ENCODE data around the gene MED22.

Gene MED22

DNA sequence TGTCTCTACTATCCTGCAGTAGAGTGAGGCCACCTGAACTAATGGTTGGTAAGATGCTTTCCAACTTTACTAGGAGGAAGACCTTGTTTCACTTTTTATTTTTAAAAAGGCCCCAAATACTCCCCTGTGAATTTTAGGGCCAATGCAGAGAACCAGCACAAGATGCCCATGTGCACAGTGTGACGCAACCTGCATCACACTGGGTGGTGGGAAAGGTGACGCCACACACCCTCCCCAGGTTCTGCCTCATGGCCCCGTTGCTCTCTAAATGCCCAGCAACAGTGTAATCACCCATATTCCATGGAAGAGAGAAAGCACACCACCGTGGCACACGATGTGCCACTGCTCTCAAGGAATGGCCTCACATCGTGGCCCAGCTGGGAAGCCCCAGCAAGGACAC is 21.5 kb upstream of the MED22 start:
- peaks cover 6% of the 10 kb centered on the region; the same call in 1 of the 2 replicates for H3K36me3 ChIP-seq (ENCODE audit: low read length)

DNA sequence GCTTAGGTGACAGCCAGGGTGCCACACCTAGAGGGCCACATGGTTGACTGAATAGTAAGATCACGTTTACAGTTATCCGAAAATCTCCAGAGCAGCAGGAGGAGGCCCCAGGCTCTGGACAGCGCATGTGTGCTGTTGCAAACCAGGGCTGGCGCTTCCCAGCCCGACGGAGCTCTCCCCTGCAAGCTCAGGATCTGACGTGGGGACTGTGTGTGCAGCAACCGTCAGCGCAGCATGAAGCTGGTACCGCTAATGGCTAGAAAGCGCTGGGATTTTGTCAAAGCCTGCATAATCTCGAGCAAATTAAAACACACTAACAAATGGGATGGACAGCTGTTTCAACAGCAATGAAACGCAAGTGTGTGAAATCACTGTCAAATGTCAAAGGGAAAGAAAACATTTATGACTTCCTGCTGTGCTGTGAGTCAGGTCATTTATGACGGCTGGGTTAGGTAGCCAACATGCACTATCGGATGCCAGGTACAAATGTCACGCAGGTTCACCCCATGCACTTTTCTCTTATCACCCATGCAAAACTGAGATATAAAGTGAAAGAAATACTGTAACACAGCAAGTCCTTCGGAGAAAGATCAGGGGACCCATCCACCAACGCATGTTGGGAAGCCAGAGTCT is 20.4 kb upstream of the MED22 start:
- Histone ChIP-seq H3K4me2 (ENCODE audit: low read depth, low read length, poor library complexity, severe bottlenecking) (no peak overlapping the region), H3F3A (ENCODE audit: insufficient read depth) (no peaks in the 10 kb centered on the region), H3K27me3 (ENCODE audit: low read length) (no peaks in the 10 kb centered on the region), H3K79me2 (ENCODE audit: insufficient read depth, low read length) (peaks cover 65% of the 10 kb centered on the region), H3K9ac (ENCODE audit: low read length) (no peak overlapping the region), H3K36me3 (ENCODE audit: low read length) (peaks cover 6% of the 10 kb centered on the region; the same call in 1 of the 2 replicates), H2AFZ (ENCODE audit: low read depth, low read length, severe bottlenecking) (no peak overlapping the region), H3K4me3 (ENCODE audit: insufficient read depth, low read length, poor library complexity, severe bottlenecking) (no peak overlapping the region), H3K9me2 (replicated peaks; ENCODE audit: insufficient read depth, low read length) (no peaks in the 10 kb centered on the region), H3K27ac (ENCODE audit: low read depth, low read length) (no peak overlapping the region), H3K9me3 (ENCODE audit: insufficient read depth, low read length) (no peaks in the 10 kb centered on the region), H4K20me1 (ENCODE audit: low read depth, low read length) (no peaks in the 10 kb centered on the region; the same call in 1 of the 2 replicates)
- no peak for TF ChIP-seq EZH2phosphoT487 (conservative IDR thresholded peaks at IDR 0.05; ENCODE audit: low read length)
- TF ChIP-seq, protein P1, sequence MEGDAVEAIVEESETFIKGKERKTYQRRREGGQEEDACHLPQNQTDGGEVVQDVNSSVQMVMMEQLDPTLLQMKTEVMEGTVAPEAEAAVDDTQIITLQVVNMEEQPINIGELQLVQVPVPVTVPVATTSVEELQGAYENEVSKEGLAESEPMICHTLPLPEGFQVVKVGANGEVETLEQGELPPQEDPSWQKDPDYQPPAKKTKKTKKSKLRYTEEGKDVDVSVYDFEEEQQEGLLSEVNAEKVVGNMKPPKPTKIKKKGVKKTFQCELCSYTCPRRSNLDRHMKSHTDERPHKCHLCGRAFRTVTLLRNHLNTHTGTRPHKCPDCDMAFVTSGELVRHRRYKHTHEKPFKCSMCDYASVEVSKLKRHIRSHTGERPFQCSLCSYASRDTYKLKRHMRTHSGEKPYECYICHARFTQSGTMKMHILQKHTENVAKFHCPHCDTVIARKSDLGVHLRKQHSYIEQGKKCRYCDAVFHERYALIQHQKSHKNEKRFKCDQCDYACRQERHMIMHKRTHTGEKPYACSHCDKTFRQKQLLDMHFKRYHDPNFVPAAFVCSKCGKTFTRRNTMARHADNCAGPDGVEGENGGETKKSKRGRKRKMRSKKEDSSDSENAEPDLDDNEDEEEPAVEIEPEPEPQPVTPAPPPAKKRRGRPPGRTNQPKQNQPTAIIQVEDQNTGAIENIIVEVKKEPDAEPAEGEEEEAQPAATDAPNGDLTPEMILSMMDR (IDR thresholded peaks at IDR 0.05; ENCODE audit: insufficient read depth, low read length, poor library complexity, severe bottlenecking) = no peak

More for the DNA sequence above, 21.5 kb upstream of the MED22 start:
- Histone ChIP-seq H3K4me2 (ENCODE audit: low read depth, low read length, poor library complexity, severe bottlenecking) (no peak overlapping the region), H4K20me1 (ENCODE audit: low read depth, low read length) (no peaks in the 10 kb centered on the region; the same call in 1 of the 2 replicates), H3F3A (ENCODE audit: insufficient read depth) (no peaks in the 10 kb centered on the region), H3K27ac (ENCODE audit: low read depth, low read length) (no peak overlapping the region), H2AFZ (ENCODE audit: low read depth, low read length, severe bottlenecking) (no peak overlapping the region), H3K9ac (ENCODE audit: low read length) (no peak overlapping the region), H3K9me3 (ENCODE audit: insufficient read depth, low read length) (no peaks in the 10 kb centered on the region), H3K9me2 (replicated peaks; ENCODE audit: insufficient read depth, low read length) (no peaks in the 10 kb centered on the region), H3K79me2 (ENCODE audit: insufficient read depth, low read length) (peaks cover 74% of the 10 kb centered on the region), H3K4me3 (ENCODE audit: insufficient read depth, low read length, poor library complexity, severe bottlenecking) (no peak overlapping the region), H3K27me3 (ENCODE audit: low read length) (no peaks in the 10 kb centered on the region)
- TF ChIP-seq, protein P1 (IDR thresholded peaks at IDR 0.05; ENCODE audit: insufficient read depth, low read length, poor library complexity, severe bottlenecking) = no peak
- TF ChIP-seq EZH2phosphoT487 (conservative IDR thresholded peaks at IDR 0.05; ENCODE audit: low read length) = no peak

DNA sequence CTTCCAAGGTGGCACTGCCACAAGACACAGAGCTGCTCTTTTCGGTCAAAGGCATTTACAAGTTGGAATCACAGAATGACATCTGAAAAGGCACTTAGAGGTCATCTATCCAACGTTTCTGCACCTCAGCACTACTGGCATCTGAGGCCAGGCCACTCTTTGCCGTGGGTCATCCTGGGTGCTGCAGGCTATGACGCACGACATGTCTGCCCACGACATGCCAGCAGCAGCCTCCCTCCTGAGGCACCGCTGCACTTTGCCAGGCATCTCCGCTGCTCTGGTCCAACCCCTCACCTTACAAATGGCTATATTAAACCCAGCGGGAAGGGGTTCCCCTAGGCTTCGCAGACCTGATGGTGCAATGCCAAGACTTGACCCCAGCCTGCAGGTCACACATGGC is 19.8 kb upstream of the MED22 start:
- no peaks in the 10 kb centered on the region for H3F3A ChIP-seq (ENCODE audit: insufficient read depth)
- H3K9ac ChIP-seq (ENCODE audit: low read length) = no peak overlapping the region
- no peaks in the 10 kb centered on the region for H3K9me3 ChIP-seq (ENCODE audit: insufficient read depth, low read length)
- peaks cover 6% of the 10 kb centered on the region for H3K36me3 ChIP-seq (ENCODE audit: low read length)
- H3K79me2 ChIP-seq (ENCODE audit: insufficient read depth, low read length) = peaks cover 59% of the 10 kb centered on the region
- H4K20me1 ChIP-seq (ENCODE audit: low read depth, low read length) = no peaks in the 10 kb centered on the region; the same call in 1 of the 2 replicates
- no peaks in the 10 kb centered on the region for H3K9me2 ChIP-seq (replicated peaks; ENCODE audit: insufficient read depth, low read length)
- H2AFZ ChIP-seq (ENCODE audit: low read depth, low read length, severe bottlenecking) = no peak overlapping the region
- TF ChIP-seq, protein P1 (IDR thresholded peaks at IDR 0.05; ENCODE audit: insufficient read depth, low read length, poor library complexity, severe bottlenecking) = no peak
- TF ChIP-seq EZH2phosphoT487 (conservative IDR thresholded peaks at IDR 0.05; ENCODE audit: low read length) = no peak
- no peak overlapping the region for H3K27ac ChIP-seq (ENCODE audit: low read depth, low read length)
- no peak overlapping the region for H3K4me2 ChIP-seq (ENCODE audit: low read depth, low read length, poor library complexity, severe bottlenecking)
- H3K4me3 ChIP-seq (ENCODE audit: insufficient read depth, low read length, poor library complexity, severe bottlenecking) = no peak overlapping the region
- H3K27me3 ChIP-seq (ENCODE audit: low read length) = no peaks in the 10 kb centered on the region

Data from SU-DHL-6 (cell line).